K562 (cell line): ENCODE results near the gene WLS. TPM values are rescaled to one million over a fixed set of nuclear protein-coding genes. Genes with fewer than 3 reads are reported as not detected.

ENCODE experiments used
- ATAC-seq: fragments of 200-7000 bp; cut with Tn5 transposase; 3 replicates; pipeline ENCODE4 v1.9.1; 2020; ENCODE audit warnings: moderate library complexity
- BruUV-seq: library from RNA; stranded (reverse); fragments of 400-500 nt; replicated peaks from 2 replicates; lab custom pipeline; 2021; lab: Mats Ljungman, UMichigan
- CTCF ChIA-PET: fragments of 300-600 bp; formaldehyde crosslinking; extraction: SDS; loops from one replicate; lab custom pipeline; 2021; ENCODE audit warnings: low intra/inter-chr PET ratio; lab: Yijun Ruan, JAX
- POLR2A ChIA-PET: fragments of 300-600, 350-650 bp; sonication (Branson Sonifier 250); formaldehyde crosslinking; extraction: SDS; loops from one replicate; lab custom pipeline; 2021; ENCODE audit warnings: antibody characterized with exemption, inconsistent platforms; lab: Yijun Ruan, JAX
- DNase-seq, 4 experiments: peaks; one replicate each; pipeline versions ENCODE4 v3.0.0 to v3.0.0-alpha.2; 2011 to 2018; ENCODE audit warnings: low spot score in 3 of 4, mixed read lengths in 3 of 4; ENCODE audit errors: extremely low read depth in 1 of 4
- FAIRE-seq: peaks from 2 replicates; lab custom pipeline; 2011; peaks lifted over from hg19 to GRCh38; lab: Jason Lieb, UNC
- H2AFZ ChIP-seq: 2 replicates; pipeline ENCODE4 v1.6.0; 2011; ENCODE audit warnings: low read depth, low read length, control low read depth, inconsistent platforms
- H3K27ac ChIP-seq: fragments of 200-600 bp; 3 replicates; pipeline ENCODE4 v1.8.0; 2011; ENCODE audit warnings: low read depth, mild to moderate bottlenecking, control low read depth, inconsistent platforms, low read length, moderate library complexity, mixed read lengths; ENCODE audit errors: extremely low read depth
- H3K27me3 ChIP-seq, 2 experiments: fragments of 300-600 bp in 1 of 2; 2 replicates in 1 of 2; 3 replicates in 1 of 2; pipeline versions ENCODE4 v1.6.0 to v1.8.0; 2011; ENCODE audit warnings: inconsistent platforms in 2 of 2, low read length in 2 of 2, mild to moderate bottlenecking in 1 of 2, mixed read lengths in 1 of 2, moderate library complexity in 1 of 2; ENCODE audit not compliant: control insufficient read depth in 2 of 2, insufficient read depth in 2 of 2
- H3K36me3 ChIP-seq: fragments of 300-600 bp; 3 replicates; pipeline ENCODE4 v1.8.0; 2011; ENCODE audit warnings: mild to moderate bottlenecking, low read length, inconsistent platforms; ENCODE audit not compliant: control insufficient read depth, insufficient read depth
- H3K4me1 ChIP-seq, 2 experiments: fragments of 200-600 bp in 1 of 2; replicated peaks in 1 of 2; 2 replicates in 1 of 2; 3 replicates in 1 of 2; pipeline versions ENCODE4 v1.5.1 to v1.8.0; 2011; ENCODE audit warnings: inconsistent platforms in 2 of 2, low read length in 2 of 2, mild to moderate bottlenecking in 1 of 2, mixed read lengths in 1 of 2, moderate library complexity in 1 of 2; ENCODE audit not compliant: control insufficient read depth in 2 of 2, insufficient read depth in 2 of 2
- H3K4me2 ChIP-seq: 2 replicates; pipeline ENCODE4 v1.6.1; 2011; ENCODE audit warnings: low read length, control low read depth, inconsistent platforms, mixed read lengths; ENCODE audit not compliant: insufficient read depth
- H3K4me3 ChIP-seq: fragments of 200-600 bp; sonication (generic), shearing (Covaris generic); 2 replicates; pipeline ENCODE4 v1.5.1; 2016; ENCODE audit warnings: control low read depth, inconsistent platforms
- H3K79me2 ChIP-seq: fragments of 200-600 bp; 3 replicates; pipeline ENCODE4 v1.8.0; 2011; ENCODE audit warnings: low read length, inconsistent platforms; ENCODE audit not compliant: control insufficient read depth, insufficient read depth
- H3K9ac ChIP-seq, 2 experiments: 2 replicates each; pipeline versions ENCODE4 v1.6.0 to v1.6.1; 2011; ENCODE audit warnings: low read depth in 2 of 2, low read length in 2 of 2, control low read depth in 1 of 2, inconsistent platforms in 1 of 2, mild to moderate bottlenecking in 1 of 2, mixed read lengths in 1 of 2; ENCODE audit not compliant: insufficient read depth in 1 of 2
- H3K9me1 ChIP-seq: one replicate; pipeline ENCODE4 v1.6.0; 2011; ENCODE audit warnings: inconsistent platforms, mild to moderate bottlenecking, low read length, moderate library complexity; ENCODE audit not compliant: control insufficient read depth, insufficient read depth
- H3K9me3 ChIP-seq: replicated peaks from 2 replicates; pipeline ENCODE4 v1.5.1; 2011; ENCODE audit warnings: low read depth, low read length, inconsistent platforms; ENCODE audit not compliant: control insufficient read depth, insufficient read depth
- H4K20me1 ChIP-seq: replicated peaks from 2 replicates; pipeline ENCODE4 v1.6.1; 2011; ENCODE audit warnings: low read length, inconsistent platforms, mixed read lengths; ENCODE audit not compliant: control insufficient read depth, insufficient read depth
- BDP1 ChIP-seq: IDR thresholded peaks from 3 replicates; pipeline ENCODE4 v1.6.1; 2011; ENCODE audit not compliant: insufficient read length, insufficient read depth
- CCAR2 ChIP-seq: fragments of 200-400 bp; formaldehyde crosslinking; IDR thresholded peaks from 2 replicates; pipeline ENCODE4 v1.6.1; 2017; ENCODE audit warnings: mild to moderate bottlenecking, low read depth, low read length
- HOXB6 ChIP-seq: fragments of 250-450 bp; sonication (Bioruptor Pico); IDR thresholded peaks from 2 replicates; pipeline ENCODE4 v1.5.1; 2022; ENCODE audit warnings: mild to moderate bottlenecking, borderline replicate concordance
- KLF6 ChIP-seq: fragments of 250-450 bp; sonication (Bioruptor Pico); IDR thresholded peaks from 2 replicates; pipeline ENCODE4 v1.4.0; 2020; ENCODE audit warnings: mild to moderate bottlenecking, moderate library complexity, borderline replicate concordance
- L3MBTL2 ChIP-seq: fragments of 450-650 bp; IDR thresholded peaks from 2 replicates; pipeline ENCODE4 v1.6.1; 2016; ENCODE audit warnings: mild to moderate bottlenecking, moderate library complexity
- LEF1 ChIP-seq: fragments of 450-650 bp; IDR thresholded peaks from 2 replicates; pipeline ENCODE4 v1.6.1; 2016; ENCODE audit warnings: mild to moderate bottlenecking
- MAZ ChIP-seq, 2 experiments: fragments of 450-650 bp in 1 of 2; sonication (generic) in 1 of 2; formaldehyde crosslinking; IDR thresholded peaks in 1 of 2; conservative IDR thresholded peaks in 1 of 2; 2 replicates each; pipeline versions ENCODE4 v1.4.0 to v1.5.0; 2020; ENCODE audit warnings: mild to moderate bottlenecking in 1 of 2, missing genetic modification reagents in 1 of 2
- MTA3 ChIP-seq: fragments of 450-650 bp; formaldehyde crosslinking; IDR thresholded peaks from 2 replicates; pipeline ENCODE4 v1.6.1; 2017; ENCODE audit warnings: mild to moderate bottlenecking, borderline replicate concordance
- NR1H2 ChIP-seq: sonication (generic); formaldehyde crosslinking; IDR thresholded peaks from 2 replicates; pipeline ENCODE4 v1.4.0; 2020; ENCODE audit warnings: mild to moderate bottlenecking, missing genetic modification reagents
- RBM39 ChIP-seq: fragments of 200-400 bp; formaldehyde crosslinking; optimal IDR thresholded peaks from 2 replicates; pipeline ENCODE3; 2018; ENCODE audit warnings: low read depth, low read length
- SMARCC2 ChIP-seq: fragments of 450-650 bp; IDR thresholded peaks from 2 replicates; pipeline ENCODE4 v1.6.1; 2017; ENCODE audit warnings: antibody characterized with exemption, moderate library complexity, mild to moderate bottlenecking, low read depth
- SNRNP70 ChIP-seq: fragments of 200-400 bp; formaldehyde crosslinking; optimal IDR thresholded peaks from 2 replicates; pipeline ENCODE3; 2017; ENCODE audit warnings: low read depth, low read length
- SP1 ChIP-seq: sonication (generic); formaldehyde crosslinking; IDR thresholded peaks from 2 replicates; pipeline ENCODE4 v1.8.1; 2022; ENCODE audit warnings: mild to moderate bottlenecking, missing genetic modification reagents
- U2AF1 ChIP-seq: fragments of 200-400 bp; formaldehyde crosslinking; optimal IDR thresholded peaks from 2 replicates; pipeline ENCODE3; 2017; ENCODE audit warnings: mild to moderate bottlenecking, low read depth, low read length, moderate library complexity
- ZBTB1 ChIP-seq: sonication (generic); formaldehyde crosslinking; IDR thresholded peaks from 2 replicates; pipeline ENCODE4 v1.8.1; 2023; ENCODE audit warnings: missing genetic modification reagents, low read depth, mild to moderate bottlenecking, borderline replicate concordance
- ZBTB26 ChIP-seq: fragments of 450-650 bp; formaldehyde crosslinking; IDR thresholded peaks from 2 replicates; pipeline ENCODE4 v1.4.0; 2022; ENCODE audit warnings: missing genetic modification characterization
- ZNF518B ChIP-seq: fragments of 250-450 bp; sonication (Bioruptor Pico); IDR thresholded peaks from 2 replicates; pipeline ENCODE4 v1.5.0; 2021; ENCODE audit warnings: mild to moderate bottlenecking, moderate library complexity
- ZNF644 ChIP-seq: fragments of 200-800 bp; sonication (Bioruptor generic); IDR thresholded peaks from 2 replicates; pipeline ENCODE4 v1.6.1; 2016; ENCODE audit warnings: low read depth, missing genetic modification characterization, missing compliant biosample characterization
- ZNF699 ChIP-seq: fragments of 250-450 bp; sonication (Bioruptor Pico); IDR thresholded peaks from 2 replicates; pipeline ENCODE4 v1.8.0; 2021; ENCODE audit warnings: mild to moderate bottlenecking, moderate library complexity; ENCODE audit not compliant: insufficient replicate concordance
- ZNF780A ChIP-seq: fragments of 250-450 bp; sonication (Bioruptor Pico); IDR thresholded peaks from 2 replicates; pipeline ENCODE4 v1.5.0; 2021; ENCODE audit warnings: mild to moderate bottlenecking
- WGBS: fragments of 100-300 bp; shearing (Covaris generic); methylation state at CpG from one replicate; pipeline ENCODE4 v1.1.6; 2016; ENCODE audit warnings: low coverage, mixed read lengths; ENCODE audit not compliant: insufficient coverage; ENCODE audit errors: missing lambda C conversion rate; 5-methylcytosine and 5-hydroxymethylcytosine counted together
- in situ Hi-C: fragments of 300-500 bp; cut with MboI; formaldehyde crosslinking; loops from 4 replicates; pipeline ENCODE4 v1.15.0; 2018; ENCODE audit warnings: inconsistent platforms, mixed read lengths
- intact Hi-C: fragments of 100-400 bp; cut with micrococcal nuclease; formaldehyde crosslinking; loops from 2 replicates; pipeline ENCODE4 v1.14.2; 2022
- polyA plus RNA-seq, 8 experiments: library from polyadenylated mRNA; depleted of rRNA in 4 of 8; stranded (reverse) in 5 of 8; unstranded in 3 of 8; fragments of >200 nt; fragmentation: Nextera tagmentation in 2 of 8; fragmentation: Illumina TruSeq in 1 of 8; extraction: Ambion mirVana in 2 of 8; extraction: Trizol in 1 of 8; gene quantifications; 2 replicates each; pipeline versions ENCODE4 v1.2.1 to v1.2.3, GENCODE V29; 2011 to 2014; ENCODE audit warnings: inconsistent platforms in 1 of 8, missing spikeins in 1 of 8
- total RNA-seq, 7 experiments: library from RNA; depleted of rRNA in 6 of 7; stranded (reverse); fragments of >200 nt in 6 of 7; fragmentation: Illumina TruSeq in 2 of 7; extraction: Trizol in 2 of 7; gene quantifications; 2 replicates each; pipeline versions ENCODE4 v1.2.1 to v1.2.3, GENCODE V29; 2011 to 2021; ENCODE audit warnings: low replicate concordance in 1 of 7

The WLS gene
- total and polyA plus RNA-seq, 9 of the 15 experiments (the other 6 are each of a cell fraction or from before 2014, with no cell fraction given) = 0.47 TPM; not detected in 8

GRCh38 chr1:68149907-68150306 lies 82.4 kb downstream of the WLS start:
- 1% methylated on average over 8 of the region's 8 CpGs for WGBS
- Histone ChIP-seq H3K79me2 (no peaks in the 10 kb centered on the region), H3K27me3 (no peaks in the 10 kb centered on the region; a peak in 1 of 5 replicates), H3K4me2 (no peak overlapping the region), H3K4me3 (no peak overlapping the region), H3K9ac (no peak overlapping the region), H3K36me3 (no peaks in the 10 kb centered on the region), H3K9me1 (no peaks in the 10 kb centered on the region), H2AFZ (no peak overlapping the region), H3K4me1 (no peaks in the 10 kb centered on the region), H3K27ac (no peak overlapping the region), H3K9me3 (no peaks in the 10 kb centered on the region), H4K20me1 (no peaks in the 10 kb centered on the region)
- no peak for DNase-seq
- intact Hi-C loops = no loop called here
- ChIA-PET POLR2A (interaction anchor here (0.6 kb wide), 1 partner anchor 72 kb away, joined by 3 read pairs; no protein-coding TSS in a partner anchor), CTCF (no interaction called here)
- no peak for FAIRE-seq
- TF ChIP-seq ZNF699 = no peak
- no peak for TF ChIP-seq CCAR2
- TF ChIP-seq ZNF518B (CRISPR knock-in tag) = no peak
- TF ChIP-seq MAZ (CRISPR knock-in tag; conservative IDR thresholded peaks at IDR 0.05 in 1 of 2, IDR thresholded peaks at IDR 0.05 in 1 of 2) = no peak
- TF ChIP-seq KLF6 (CRISPR knock-in tag) = no peak
- TF ChIP-seq ZBTB26 (CRISPR knock-in tag) = no peak
- no peak for TF ChIP-seq HOXB6
- TF ChIP-seq NR1H2 (CRISPR knock-in tag) = no peak
- TF ChIP-seq ZNF644 (tag) = no peak
- no peak for TF ChIP-seq SMARCC2
- TF ChIP-seq U2AF1 = no peak
- TF ChIP-seq MTA3 = no peak
- no peak for TF ChIP-seq RBM39
- no peak for TF ChIP-seq L3MBTL2
- no peak for TF ChIP-seq SP1 (CRISPR knock-in tag)
- no peak for TF ChIP-seq ZNF780A (CRISPR knock-in tag)
- TF ChIP-seq BDP1 = no peak
- no peak for TF ChIP-seq ZBTB1 (CRISPR knock-in tag)
- no peak for TF ChIP-seq SNRNP70
- TF ChIP-seq LEF1 = no peak
- BruUV-seq = no TSS peak
- no peak for ATAC-seq
- in situ Hi-C loops = no loop called here
